ENCODE measurements around the gene ALG8. TPM values are rescaled to one million over a fixed set of nuclear protein-coding genes. Genes with fewer than 3 reads are reported as not detected.

ALG8 gene
- total and polyA plus RNA-seq, 3 experiments from 2014 or later = 43.4 to 48.9 (median 46.9) TPM

DNA sequence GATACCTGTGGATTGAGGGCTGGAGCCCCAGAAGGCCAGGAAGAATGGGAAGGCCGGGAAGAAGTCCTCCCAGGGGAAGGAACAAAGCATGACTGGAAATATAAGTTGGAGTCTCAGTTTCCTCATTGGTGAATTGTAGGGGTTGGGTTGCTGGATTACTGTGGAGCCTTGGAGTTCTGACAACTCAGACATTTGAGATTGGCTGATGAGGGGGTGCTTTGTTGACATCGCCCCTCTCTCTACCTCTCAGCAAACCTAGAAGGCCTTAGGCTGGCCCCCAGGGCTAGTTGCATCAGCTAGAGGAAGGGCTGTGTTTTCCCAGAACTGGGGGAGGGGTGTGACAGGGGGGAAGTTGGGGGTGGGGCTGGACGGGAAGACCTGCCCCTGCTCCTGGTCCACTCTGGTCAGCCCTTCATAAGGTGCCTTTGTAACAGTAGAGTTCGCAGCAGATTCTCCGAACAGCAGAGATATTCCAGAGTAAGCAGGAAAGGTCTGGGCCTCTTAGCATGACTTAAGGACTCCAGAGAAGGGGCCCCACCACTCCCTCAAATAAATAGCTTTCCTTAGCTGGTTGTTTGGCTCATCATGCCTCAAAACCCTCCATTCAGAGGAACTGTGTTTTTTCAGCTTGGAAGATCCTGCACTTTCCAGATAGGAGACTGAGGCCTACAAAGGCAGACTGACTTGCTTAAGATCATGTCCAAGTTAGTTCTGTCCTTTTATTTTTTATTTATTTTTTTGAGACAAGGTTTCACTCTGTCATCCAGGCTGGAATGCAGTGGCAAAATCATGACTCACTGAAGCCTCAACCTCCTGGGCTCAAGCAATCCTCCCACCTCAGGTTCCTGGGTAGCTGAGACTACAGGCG lies 88.2 kb downstream of the ALG8 start:
- Mint-ChIP-seq H3K4me1 (peaks cover 0 to 4% (median 4%) of the 10 kb centered on the region in 3 donors), H3K27me3 (no peaks in the 10 kb centered on the region), H3K36me3 (peaks cover 0 to 2% (median 0%) of the 10 kb centered on the region in 3 donors), H3K27ac (peak overlapping the region in 1 of 8 donors; percentile 62), H3K9me3 (no peaks in the 10 kb centered on the region), H3K4me3 (no peak overlapping the region)
- H3K9me3 ChIP-seq (ENCODE audit: low read length) = no peaks in the 10 kb centered on the region
- ChIA-PET CTCF (no interaction called here), POLR2A (no interaction called here)
- no peaks in the 10 kb centered on the region for H3K4me1 ChIP-seq (ENCODE audit: insufficient read depth, low read length)
- H3K4me3 ChIP-seq (ENCODE audit: low read length) = no peak overlapping the region
- H3K27ac ChIP-seq (ENCODE audit: low read depth, low read length) = peak overlapping the region; percentile 67
- no peaks in the 10 kb centered on the region for H3K36me3 ChIP-seq (ENCODE audit: insufficient read depth, low read length)
- no peaks in the 10 kb centered on the region for H3K27me3 ChIP-seq (ENCODE audit: insufficient read depth, low read length, poor library complexity, severe bottlenecking)
- DNase-seq = no peak

Other genes starting within 250 kb of the ALG8 start
- 10 to 100 TPM; 52.2 to 54.9 TPM for gene INTS4, start 145.0 kb downstream of the ALG8 start, total RNA-seq
- 44.5 TPM for gene INTS4, start 145.0 kb downstream of the ALG8 start, polyA plus RNA-seq
- under 1 TPM; 0.20 to 0.27 TPM for gene KCTD14, start 116.3 kb downstream of the ALG8 start, total RNA-seq
- gene KCTD14, start 116.3 kb downstream of the ALG8 start, polyA plus RNA-seq = 0.20 TPM
- not detected for gene THRSP, start 75.8 kb downstream of the ALG8 start, total RNA-seq
- gene THRSP, start 75.8 kb downstream of the ALG8 start, polyA plus RNA-seq = not detected
- gene NDUFC2, start 59.8 kb downstream of the ALG8 start, total RNA-seq = 100 to 1,000 TPM; 202 to 220 TPM
- 189 TPM for gene NDUFC2, start 59.8 kb downstream of the ALG8 start, polyA plus RNA-seq
- 1 to 10 TPM; 4.6 to 4.9 TPM for gene KCTD21, start 49.0 kb upstream of the ALG8 start, total RNA-seq
- 3.3 TPM for gene KCTD21, start 49.0 kb upstream of the ALG8 start, polyA plus RNA-seq
- gene USP35, start 49.3 kb upstream of the ALG8 start, total RNA-seq = 1 to 10 TPM; 4.4 TPM
- 1.1 TPM for gene USP35, start 49.3 kb upstream of the ALG8 start, polyA plus RNA-seq